ENCODE results near the gene CCNB1.

DNA sequence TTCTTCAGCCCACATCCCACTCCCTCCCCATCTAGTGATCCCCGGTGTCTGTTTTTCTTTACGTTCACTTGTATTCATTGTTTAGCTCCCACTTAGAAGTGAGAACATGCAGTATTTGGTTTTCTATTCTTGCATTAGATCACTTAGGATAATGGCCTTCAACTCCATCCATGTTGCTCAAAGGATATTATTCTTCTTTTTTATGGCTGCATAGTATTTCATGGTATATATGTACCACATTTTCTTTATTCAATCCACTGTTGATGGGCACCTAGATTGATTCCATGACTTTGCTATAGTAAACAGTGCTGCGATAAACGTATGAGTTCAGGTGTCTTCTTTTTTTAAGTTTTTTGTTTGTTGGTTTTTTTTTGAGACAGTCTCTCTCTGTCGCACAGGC is 29.1 kb upstream of the CCNB1 start:
- TF ChIP-seq ZNF565 (CRISPR knock-in tag; conservative IDR thresholded peaks at IDR 0.05; ENCODE audit: low read depth) (no peak), RARB (CRISPR knock-in tag; IDR thresholded peaks at IDR 0.05) (no peak), TCF4 (CRISPR knock-in tag; IDR thresholded peaks at IDR 0.05; ENCODE audit: borderline replicate concordance) (no peak), GLIS3 (CRISPR knock-in tag; IDR thresholded peaks at IDR 0.05) (no peak), ZFP3 (CRISPR knock-in tag; IDR thresholded peaks at IDR 0.05) (no peak)
- TF ChIP-seq, protein P1, sequence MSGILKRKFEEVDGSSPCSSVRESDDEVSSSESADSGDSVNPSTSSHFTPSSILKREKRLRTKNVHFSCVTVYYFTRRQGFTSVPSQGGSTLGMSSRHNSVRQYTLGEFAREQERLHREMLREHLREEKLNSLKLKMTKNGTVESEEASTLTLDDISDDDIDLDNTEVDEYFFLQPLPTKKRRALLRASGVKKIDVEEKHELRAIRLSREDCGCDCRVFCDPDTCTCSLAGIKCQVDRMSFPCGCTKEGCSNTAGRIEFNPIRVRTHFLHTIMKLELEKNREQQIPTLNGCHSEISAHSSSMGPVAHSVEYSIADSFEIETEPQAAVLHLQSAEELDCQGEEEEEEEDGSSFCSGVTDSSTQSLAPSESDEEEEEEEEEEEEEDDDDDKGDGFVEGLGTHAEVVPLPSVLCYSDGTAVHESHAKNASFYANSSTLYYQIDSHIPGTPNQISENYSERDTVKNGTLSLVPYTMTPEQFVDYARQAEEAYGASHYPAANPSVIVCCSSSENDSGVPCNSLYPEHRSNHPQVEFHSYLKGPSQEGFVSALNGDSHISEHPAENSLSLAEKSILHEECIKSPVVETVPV (CRISPR knock-in tag; IDR thresholded peaks at IDR 0.05): no peak

All from SK-N-SH treated with all-trans-retinoic acid at 6 μM for 48 hours (cell line).